ENCODE data around the gene RABGAP1L. TPM values are rescaled to one million over a fixed set of nuclear protein-coding genes. Genes with fewer than 3 reads are reported as not detected.

The RABGAP1L gene
- total and polyA plus RNA-seq, 10 of the 15 experiments (the other 5 are each of a cell fraction or from before 2014, with no cell fraction given), result 5.8 to 194 (median 113) TPM

- TF ChIP-seq SKIL (IDR thresholded peaks at IDR 0.05; ENCODE audit: low read depth, poor library complexity, severe bottlenecking) (peak; percentile 73), E2F8 (IDR thresholded peaks at IDR 0.05; ENCODE audit: low read depth, partially characterized antibody) (no peak), BACH1 (IDR thresholded peaks at IDR 0.05; ENCODE audit: borderline replicate concordance) (peak; percentile 53; the same call in 1 of the 2 replicates), CREM (IDR thresholded peaks at IDR 0.05; ENCODE audit: low read depth) (peak; percentile 85), ZBTB11 (CRISPR knock-in tag; IDR thresholded peaks at IDR 0.05) (no peak), YBX1 (IDR thresholded peaks at IDR 0.05) (no peak), JUND (IDR thresholded peaks at IDR 0.05; ENCODE audit: low read depth, low read length) (no peak), NKRF (conservative IDR thresholded peaks at IDR 0.05) (no peak), CEBPB (IDR thresholded peaks at IDR 0.05; ENCODE audit: borderline replicate concordance in 1 of 2, low read depth in 2 of 2, low read length in 2 of 2) (no peak; a peak in 1 of 4 replicates), IRF3 (IDR thresholded peaks at IDR 0.05) (no peak), NFYA (IDR thresholded peaks at IDR 0.05; ENCODE audit: borderline replicate concordance, low read depth, low read length) (no peak), POU2F2 (IDR thresholded peaks at IDR 0.05; ENCODE audit: borderline replicate concordance, low read depth, low read length) (no peak), NR2C1 (IDR thresholded peaks at IDR 0.05) (no peak), ZSCAN29 (IDR thresholded peaks at IDR 0.05) (no peak)
Measured at GRCh38 chr1:174815474-174815908, 656.2 kb downstream of the RABGAP1L start (continued).

Data from GM12878 (cell line).